Measurements from ENCODE around the gene AMOTL1.
"Not testable (repeated sequence)": the region's sequence is repeated elsewhere in the genome, so short reads cannot be mapped to it uniquely, and the experiment has no call there.

The AMOTL1 gene

DNA sequence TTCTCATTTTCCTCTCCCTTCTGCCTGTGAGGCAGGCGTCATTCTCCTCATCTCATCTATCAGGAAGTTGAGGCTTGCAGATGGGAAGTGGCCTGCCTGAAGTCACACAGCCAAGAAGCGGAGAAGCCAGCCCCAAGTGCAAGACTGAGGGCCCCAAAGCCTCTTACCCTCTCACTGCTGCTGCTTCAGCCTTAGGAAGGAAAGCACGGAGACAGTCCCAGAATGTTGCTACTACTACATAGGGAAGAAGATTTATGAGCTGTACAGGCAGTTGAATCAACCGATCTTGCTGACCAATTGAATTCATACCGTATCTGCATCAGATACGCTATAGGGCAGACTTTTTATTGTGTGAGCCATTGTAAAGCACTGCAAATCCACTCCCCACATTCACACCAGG lies 116.2 kb downstream of the AMOTL1 start:
- no peak for DNase-seq

GRCh38 chr11:94885133-94885532 lies 117.0 kb downstream of the AMOTL1 start:
- DNase-seq: peak; percentile 39

- no peak for DNase-seq
Observed at GRCh38 chr11:94885581-94885980, 117.4 kb downstream of the AMOTL1 start.

DNA sequence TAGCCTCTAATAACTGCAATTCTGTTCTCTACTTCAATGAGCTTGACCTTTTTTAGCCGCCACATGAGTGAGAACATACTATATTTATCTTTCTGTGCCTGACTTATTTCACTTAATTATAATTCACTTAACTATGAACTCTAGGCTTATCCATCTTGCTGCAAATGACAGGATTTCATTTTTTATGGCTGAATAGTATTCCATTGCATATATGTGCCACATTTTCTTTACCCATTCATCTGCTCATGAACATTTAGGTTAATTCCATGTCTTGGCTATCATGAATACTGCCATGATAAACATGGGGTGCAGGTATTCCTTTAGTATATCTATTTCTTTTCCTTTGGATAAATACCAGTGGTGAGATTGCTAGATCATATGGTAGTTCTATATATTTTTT lies 120.0 kb downstream of the AMOTL1 start:
- no peak for DNase-seq

GRCh38 chr11:94895451-94895850 lies 127.3 kb downstream of the AMOTL1 start:
- DNase-seq: no peak

- DNase-seq: no peak
Observed at GRCh38 chr11:94895971-94896370, 127.8 kb downstream of the AMOTL1 start.

DNA sequence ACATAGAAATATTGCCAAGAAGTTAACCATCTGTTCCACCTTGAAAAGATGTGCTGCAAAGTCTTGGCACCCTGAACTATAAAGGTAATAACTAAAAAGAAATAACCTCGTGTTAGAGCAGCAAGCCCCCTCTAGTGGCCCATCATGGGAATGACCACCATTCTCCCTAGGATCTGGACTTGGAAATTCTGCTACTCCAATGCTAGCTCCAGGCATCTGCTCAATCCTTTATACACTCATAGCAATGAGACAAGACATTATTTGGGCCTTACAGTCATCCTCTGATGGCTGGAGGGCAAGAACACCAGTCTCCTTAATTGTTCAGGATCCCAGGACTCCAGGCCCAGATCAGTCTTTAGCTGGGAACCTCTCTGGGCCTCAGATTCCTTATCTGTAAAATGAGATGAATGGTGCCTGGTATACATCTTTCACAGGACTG lies 129.2 kb downstream of the AMOTL1 start:
- DNase-seq: peak; percentile 37

DNA sequence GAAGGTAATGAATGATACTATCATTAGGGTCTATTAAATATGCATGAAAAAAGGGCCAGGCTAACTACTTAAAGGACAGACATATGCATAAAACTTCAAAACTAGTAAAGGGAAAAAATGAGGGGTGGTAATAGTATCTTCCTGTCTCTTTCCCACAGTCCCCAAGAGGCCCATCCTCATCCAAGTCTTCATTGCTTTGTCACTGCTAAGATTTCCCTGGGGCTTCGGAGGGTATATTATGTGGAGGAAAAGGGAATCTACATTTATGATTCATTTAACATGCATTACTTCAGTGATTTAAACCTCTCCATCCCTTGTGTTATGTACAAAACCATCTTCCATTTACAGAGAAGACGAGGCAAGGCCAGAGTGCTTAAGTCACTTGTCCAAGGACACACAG lies 139.1 kb downstream of the AMOTL1 start:
- DNase-seq: no peak

GRCh38 chr11:94909371-94909820 lies 141.2 kb downstream of the AMOTL1 start:
- no peak for DNase-seq

DNA sequence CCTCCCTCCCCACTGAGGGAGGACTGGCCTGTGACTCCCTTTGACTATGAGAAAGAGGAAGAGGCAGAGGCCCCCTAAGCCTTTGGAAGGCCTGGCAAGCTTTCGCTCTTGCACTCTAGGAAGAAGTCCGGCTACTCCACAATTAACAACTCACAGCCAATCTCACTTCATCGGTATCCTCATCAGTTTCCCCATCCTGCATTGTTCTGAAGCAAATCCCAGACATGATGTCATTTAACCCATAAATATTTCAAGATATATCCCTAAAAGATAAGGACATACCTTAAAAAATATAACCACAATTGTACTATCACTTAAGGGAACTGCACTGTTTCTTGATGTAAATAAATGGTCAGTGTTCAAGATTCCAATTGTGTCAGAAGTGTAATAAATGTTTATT lies 142.1 kb downstream of the AMOTL1 start:
- DNase-seq: no peak

- DNase-seq: no peak
Observed at GRCh38 chr11:94910779-94911178, 142.6 kb downstream of the AMOTL1 start.

- DNase-seq: no peak
Observed at GRCh38 chr11:94912806-94913205, 144.7 kb downstream of the AMOTL1 start.

DNA sequence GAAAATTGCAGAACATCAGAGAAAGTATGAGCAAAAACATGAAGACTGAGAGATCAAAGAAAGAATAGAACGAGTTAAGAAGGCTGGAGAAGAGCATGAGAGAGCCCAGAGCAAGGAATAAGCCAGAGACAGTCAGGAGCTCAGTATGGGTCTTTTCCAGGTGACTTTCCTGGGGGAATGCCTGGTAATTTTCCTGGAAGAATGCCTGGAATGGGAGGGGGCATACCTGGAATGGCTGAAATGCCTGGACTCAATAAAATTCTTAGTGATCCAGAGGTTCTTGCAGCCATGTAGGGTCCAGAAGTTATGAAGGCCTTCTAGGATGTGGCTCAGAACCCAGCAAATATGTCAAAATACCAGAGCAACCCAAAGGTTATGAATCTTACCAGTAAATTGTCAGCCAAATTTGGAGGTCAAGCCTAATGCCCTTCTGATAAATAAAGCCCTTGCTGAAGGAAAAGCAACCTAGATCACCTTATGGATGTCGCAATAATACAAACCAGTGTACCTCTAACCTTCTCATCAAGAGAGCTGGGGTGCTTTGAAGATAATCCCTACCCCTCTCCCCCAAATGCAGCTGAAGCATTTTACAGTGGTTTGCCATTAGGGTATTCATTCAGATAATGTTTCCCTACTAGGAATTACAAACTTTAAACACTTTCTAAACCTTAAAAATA lies 145.7 kb downstream of the AMOTL1 start:
- DNase-seq: not testable (repeated sequence)

- DNase-seq: no peak
Observed at GRCh38 chr11:94920311-94920710, 152.2 kb downstream of the AMOTL1 start.

- DNase-seq: no peak
Observed at GRCh38 chr11:94922321-94923003, 154.3 kb downstream of the AMOTL1 start.

GRCh38 chr11:94923004-94923334 lies 154.8 kb downstream of the AMOTL1 start:
- no peak for DNase-seq

DNA sequence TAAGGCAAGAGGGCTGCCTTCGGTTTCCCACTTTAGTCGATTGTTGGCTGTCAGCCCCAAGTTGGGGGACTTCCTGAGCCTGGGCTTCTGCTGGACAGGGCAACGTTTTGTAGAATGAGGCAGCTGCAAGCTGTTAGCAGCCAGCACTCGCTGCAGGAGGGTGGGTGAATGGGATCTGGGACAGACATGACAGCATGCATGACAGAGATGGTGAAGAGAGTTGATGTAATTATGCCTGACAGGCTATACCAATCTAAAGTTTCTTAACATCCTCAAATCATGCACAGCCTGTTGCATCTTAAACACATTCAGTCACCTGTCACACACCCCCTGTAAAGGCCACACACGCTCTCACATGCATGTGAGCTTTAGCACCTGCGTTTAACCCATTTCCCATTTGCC lies 156.0 kb downstream of the AMOTL1 start:
- DNase-seq: no peak

GRCh38 chr11:94924612-94925011 lies 156.5 kb downstream of the AMOTL1 start:
- DNase-seq: no peak

GRCh38 chr11:94925422-94926270 lies 157.5 kb downstream of the AMOTL1 start:
- DNase-seq: no peak

- DNase-seq: no peak
Observed at GRCh38 chr11:94926271-94926625, 158.1 kb downstream of the AMOTL1 start.
